Mesothelial cell of epicardium (in vitro differentiated cells): ENCODE measurements around the gene RPRD1A. TPM values are rescaled to one million over a fixed set of nuclear protein-coding genes. Genes with fewer than 3 reads are reported as not detected.
"Not testable (repeated sequence)": the region's sequence is repeated elsewhere in the genome, so short reads cannot be mapped to it uniquely, and the experiment has no call there.

ENCODE experiments used
- DNase-seq, 2 experiments: peaks; one replicate each; pipeline ENCODE4 v3.0.0; 2021; ENCODE audit warnings: low spot score in 2 of 2; ENCODE audit not compliant: unreplicated experiment in 2 of 2
- H3K27ac Mint-ChIP-seq: 2 replicates; pipeline ENCODE4 v1.8.0; 2021; ENCODE audit warnings: mixed read lengths
- H3K27me3 Mint-ChIP-seq: 2 replicates; pipeline ENCODE4 v1.8.0; 2021; ENCODE audit warnings: low read depth, mixed read lengths
- H3K36me3 Mint-ChIP-seq: 2 replicates; pipeline ENCODE4 v1.8.0; 2021; ENCODE audit warnings: mixed read lengths
- H3K4me1 Mint-ChIP-seq: 2 replicates; pipeline ENCODE4 v1.8.0; 2021; ENCODE audit warnings: mixed read lengths
- H3K4me3 Mint-ChIP-seq: 2 replicates; pipeline ENCODE4 v1.8.0; 2021; ENCODE audit warnings: mild to moderate bottlenecking, moderate library complexity, mixed read lengths
- H3K9me3 Mint-ChIP-seq: 2 replicates; pipeline ENCODE4 v1.8.0; 2021; ENCODE audit warnings: mixed read lengths
- CTCF ChIP-seq: fragments of 200-600 bp; sonication (generic); IDR thresholded peaks from one replicate; pipeline ENCODE4 v1.5.0; 2021; ENCODE audit warnings: antibody characterized with exemption; ENCODE audit not compliant: unreplicated experiment
- total RNA-seq: library from RNA; stranded (reverse); gene quantifications from 3 replicates; pipeline ENCODE4 v1.2.1, GENCODE V29; 2021

RPRD1A gene
- total RNA-seq, 1 donor from 2014 or later: 67.0 TPM

GRCh38 chr18:36086186-36086585 is 18.8 kb upstream of the RPRD1A start:
- no peak for DNase-seq
- H3K27me3 Mint-ChIP-seq: no peaks in the 10 kb centered on the region
- no peaks in the 10 kb centered on the region for H3K36me3 Mint-ChIP-seq
- H3K4me1 Mint-ChIP-seq: peaks cover 4% of the 10 kb centered on the region
- no peak for TF ChIP-seq CTCF
- no peak overlapping the region for H3K27ac Mint-ChIP-seq
- H3K9me3 Mint-ChIP-seq: peaks cover 30% of the 10 kb centered on the region
- H3K4me3 Mint-ChIP-seq: no peak overlapping the region

DNA sequence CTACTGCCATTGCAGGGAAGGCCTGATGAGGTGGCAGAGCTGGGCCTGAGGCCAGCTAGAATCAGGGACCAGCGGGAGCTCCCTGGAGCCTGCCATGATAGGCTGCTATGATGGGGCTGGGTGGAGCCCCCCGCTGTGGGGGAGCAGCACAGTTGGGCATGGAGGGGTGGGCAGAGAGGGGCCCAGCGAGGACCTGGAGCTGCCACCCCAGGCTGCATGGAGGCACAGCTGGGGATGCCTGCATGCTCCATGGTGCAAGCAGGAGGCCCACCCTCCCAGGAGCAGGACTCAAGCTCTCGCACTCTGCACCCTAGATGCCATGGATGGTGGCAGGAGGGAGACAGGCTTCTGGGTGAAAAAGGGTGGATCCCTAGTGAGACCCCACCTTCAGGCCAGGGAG is 17.8 kb upstream of the RPRD1A start:
- Mint-ChIP-seq H3K27me3 (no peaks in the 10 kb centered on the region), H3K36me3 (no peaks in the 10 kb centered on the region), H3K4me3 (no peak overlapping the region), H3K27ac (no peak overlapping the region), H3K4me1 (peaks cover 4% of the 10 kb centered on the region), H3K9me3 (peaks cover 39% of the 10 kb centered on the region)
- no peak for TF ChIP-seq CTCF
- no peak for DNase-seq

DNA sequence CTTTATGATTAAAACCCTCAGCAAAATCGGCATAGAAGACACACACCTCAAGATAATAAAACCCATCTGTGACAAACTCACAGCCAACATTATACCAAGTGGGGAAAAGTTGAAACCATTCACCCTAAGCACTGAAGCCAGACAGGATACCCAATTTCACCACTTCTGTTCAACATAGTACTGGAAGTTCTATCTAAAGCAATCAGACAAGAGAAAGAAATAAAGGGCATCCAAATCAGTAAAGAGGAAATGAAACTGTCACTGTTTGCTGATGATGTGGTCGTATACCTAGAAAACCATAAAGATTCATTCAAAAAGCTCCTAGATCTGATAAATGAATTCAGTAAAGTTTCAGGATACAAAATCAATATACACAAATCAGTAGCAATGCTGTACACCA is 16.4 kb upstream of the RPRD1A start:
- no peaks in the 10 kb centered on the region for H3K4me1 Mint-ChIP-seq
- peaks cover 51% of the 10 kb centered on the region for H3K9me3 Mint-ChIP-seq

DNA sequence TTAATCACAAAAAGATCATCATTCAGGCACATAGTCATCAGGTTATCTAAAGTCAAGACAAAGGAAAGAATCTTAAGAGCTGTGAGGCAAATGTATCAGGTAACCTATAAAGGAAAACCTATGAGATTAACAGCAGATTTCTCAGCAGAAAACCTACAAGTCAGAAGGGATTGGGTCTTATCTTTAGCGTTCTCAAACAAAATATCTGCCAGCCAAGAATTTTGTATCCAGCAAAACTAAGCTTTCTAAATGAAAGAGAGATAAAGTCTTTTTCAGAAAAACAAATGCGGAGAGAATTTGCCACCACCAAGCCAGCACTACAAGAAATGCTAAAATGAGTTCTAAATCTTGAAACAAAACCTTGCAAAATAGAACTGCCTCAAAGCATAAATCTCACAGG is 13.8 kb upstream of the RPRD1A start:
- H3K4me1 Mint-ChIP-seq, H3K4me3 Mint-ChIP-seq, DNase-seq, H3K27me3 Mint-ChIP-seq, H3K36me3 Mint-ChIP-seq, H3K27ac Mint-ChIP-seq: not testable (repeated sequence)
- H3K9me3 Mint-ChIP-seq: peaks cover 52% of the 10 kb centered on the region

More for the DNA sequence above, 16.4 kb upstream of the RPRD1A start:
- Mint-ChIP-seq H3K27ac (no peak overlapping the region), H3K4me3 (no peak overlapping the region), H3K36me3 (no peaks in the 10 kb centered on the region), H3K27me3 (no peaks in the 10 kb centered on the region)
- DNase-seq: no peak
- no peak for TF ChIP-seq CTCF

DNA sequence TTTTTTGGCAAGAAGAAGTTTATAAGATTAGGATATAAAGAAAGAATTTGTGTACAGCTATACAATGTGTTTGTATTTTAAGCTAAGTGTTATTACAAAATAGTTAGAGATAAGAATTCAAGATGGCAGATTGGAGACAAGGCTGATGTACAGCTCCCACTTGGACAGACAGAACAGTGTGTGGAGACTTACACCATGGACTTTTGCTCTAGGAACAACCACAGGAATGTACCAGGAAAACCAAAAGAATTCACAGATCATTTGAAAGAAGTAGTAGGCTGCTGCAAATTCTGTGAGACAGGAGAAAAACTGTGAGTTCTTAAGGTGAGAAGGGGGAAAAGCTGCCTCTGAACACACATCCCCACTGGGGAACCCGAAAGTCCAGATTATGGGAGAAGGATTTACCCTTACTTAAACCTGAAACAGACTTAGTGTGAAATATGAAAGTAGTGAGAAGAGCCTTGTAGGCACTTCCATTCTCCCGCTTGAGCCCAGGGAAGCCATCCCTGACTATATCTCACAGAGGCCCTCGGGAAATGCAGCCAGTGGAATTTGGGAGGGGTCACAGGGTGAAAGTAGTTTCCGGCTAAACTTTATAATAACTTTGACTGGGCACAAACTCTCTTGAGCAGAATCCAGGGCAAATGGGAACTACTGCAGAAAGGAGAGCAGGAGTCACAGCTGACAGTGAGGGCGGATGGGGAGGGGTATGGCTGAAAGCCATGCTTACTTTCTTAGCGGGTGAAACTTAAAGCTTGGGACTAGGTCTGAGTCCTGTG is 11.6 kb upstream of the RPRD1A start:
- H3K27me3 Mint-ChIP-seq: peaks cover 2% of the 10 kb centered on the region
- H3K9me3 Mint-ChIP-seq: peaks cover 43% of the 10 kb centered on the region
- H3K27ac Mint-ChIP-seq: no peak overlapping the region
- H3K4me1 Mint-ChIP-seq: no peaks in the 10 kb centered on the region
- no peak overlapping the region for H3K4me3 Mint-ChIP-seq
- no peak for DNase-seq
- no peaks in the 10 kb centered on the region for H3K36me3 Mint-ChIP-seq
- no peak for TF ChIP-seq CTCF

DNA sequence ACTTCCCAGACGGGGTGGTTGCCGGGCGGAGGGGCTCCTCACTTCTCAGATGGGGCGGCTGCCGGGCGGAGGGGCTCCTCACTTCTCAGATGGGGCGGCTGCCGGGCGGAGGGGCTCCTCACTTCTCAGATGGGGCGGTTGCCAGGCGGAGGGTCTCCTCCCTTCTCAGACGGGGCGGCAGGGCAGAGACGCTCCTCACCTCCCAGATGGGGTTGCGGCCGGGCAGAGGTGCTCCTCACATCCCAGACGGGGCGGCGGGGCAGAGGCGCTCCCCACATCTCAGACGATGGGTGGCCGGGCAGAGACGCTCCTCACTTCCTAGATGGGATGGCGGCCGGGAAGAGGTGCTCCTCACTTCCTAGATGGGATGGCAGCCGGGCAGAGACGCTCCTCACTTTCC is 10.4 kb upstream of the RPRD1A start:
- H3K27ac Mint-ChIP-seq, H3K27me3 Mint-ChIP-seq, DNase-seq, H3K4me1 Mint-ChIP-seq, H3K4me3 Mint-ChIP-seq, H3K36me3 Mint-ChIP-seq: not testable (repeated sequence)
- H3K9me3 Mint-ChIP-seq: peaks cover 35% of the 10 kb centered on the region
